Astrocyte of the spinal cord (primary cell): ENCODE data around the gene EXOC4.
"Not testable (repeated sequence)": the region's sequence is repeated elsewhere in the genome, so short reads cannot be mapped to it uniquely, and the experiment has no call there.

Experiments
- DNase-seq: peaks from one replicate; pipeline ENCODE4 v3.0.0; 2011; ENCODE audit warnings: low read depth, low spot score
- H3K4me3 ChIP-seq: 2 replicates; pipeline ENCODE4 v1.5.1; 2011; ENCODE audit warnings: low read depth, mild to moderate bottlenecking, low read length, moderate library complexity
- in situ Hi-C: cut with HindIII; loops from 2 replicates; pipeline ENCODE4 v1.10.0; 2017; ENCODE audit warnings: low sequenced_read_pairs
- TF ChIP-seq, protein P1 (sequence below): IDR thresholded peaks from 2 replicates; pipeline ENCODE4 v1.5.1; 2012; ENCODE audit warnings: low read depth, mild to moderate bottlenecking, low read length, inconsistent platforms

EXOC4 gene

DNA sequence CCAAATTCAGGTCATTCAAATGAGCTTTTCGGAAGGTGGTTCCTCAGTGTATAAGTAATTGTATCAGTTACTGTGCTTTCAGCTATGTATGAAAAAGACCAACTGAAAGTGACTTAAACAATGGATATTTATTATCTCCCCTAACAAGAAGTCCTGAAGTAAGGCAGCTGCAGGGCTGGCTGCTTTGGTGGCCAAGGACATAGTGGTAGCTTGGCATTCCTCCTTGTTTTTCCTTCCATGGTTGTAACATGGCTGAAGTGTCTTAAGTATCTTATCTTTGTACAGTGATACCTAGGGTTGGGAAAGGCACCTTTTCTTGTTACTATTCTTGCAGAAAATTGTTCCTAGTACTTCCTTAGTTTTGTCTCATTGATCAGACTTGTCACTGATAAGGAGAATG is 21.4 kb downstream of the EXOC4 start:
- no peak overlapping the region for H3K4me3 ChIP-seq
- in situ Hi-C loops = no loop called here
- no peak for DNase-seq
- TF ChIP-seq, protein P1, sequence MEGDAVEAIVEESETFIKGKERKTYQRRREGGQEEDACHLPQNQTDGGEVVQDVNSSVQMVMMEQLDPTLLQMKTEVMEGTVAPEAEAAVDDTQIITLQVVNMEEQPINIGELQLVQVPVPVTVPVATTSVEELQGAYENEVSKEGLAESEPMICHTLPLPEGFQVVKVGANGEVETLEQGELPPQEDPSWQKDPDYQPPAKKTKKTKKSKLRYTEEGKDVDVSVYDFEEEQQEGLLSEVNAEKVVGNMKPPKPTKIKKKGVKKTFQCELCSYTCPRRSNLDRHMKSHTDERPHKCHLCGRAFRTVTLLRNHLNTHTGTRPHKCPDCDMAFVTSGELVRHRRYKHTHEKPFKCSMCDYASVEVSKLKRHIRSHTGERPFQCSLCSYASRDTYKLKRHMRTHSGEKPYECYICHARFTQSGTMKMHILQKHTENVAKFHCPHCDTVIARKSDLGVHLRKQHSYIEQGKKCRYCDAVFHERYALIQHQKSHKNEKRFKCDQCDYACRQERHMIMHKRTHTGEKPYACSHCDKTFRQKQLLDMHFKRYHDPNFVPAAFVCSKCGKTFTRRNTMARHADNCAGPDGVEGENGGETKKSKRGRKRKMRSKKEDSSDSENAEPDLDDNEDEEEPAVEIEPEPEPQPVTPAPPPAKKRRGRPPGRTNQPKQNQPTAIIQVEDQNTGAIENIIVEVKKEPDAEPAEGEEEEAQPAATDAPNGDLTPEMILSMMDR = no peak

DNA sequence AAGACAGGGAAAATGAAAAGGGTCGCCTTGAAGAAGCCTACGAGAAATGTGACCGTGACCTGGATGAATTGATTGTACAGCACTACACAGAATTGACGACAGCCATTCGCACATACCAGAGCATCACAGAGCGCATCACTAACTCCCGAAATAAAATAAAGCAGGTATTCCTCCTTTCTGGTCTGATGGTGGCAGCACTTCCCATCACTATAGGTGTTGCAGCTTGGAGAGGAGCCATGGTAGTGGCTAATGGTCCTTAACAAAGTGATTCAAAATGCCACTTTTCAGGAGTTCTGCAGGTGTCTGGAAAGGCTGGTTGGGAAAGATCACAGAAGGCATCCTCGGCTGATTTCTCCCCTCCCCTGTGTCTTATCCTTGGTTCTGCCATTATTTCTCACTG is 22.1 kb downstream of the EXOC4 start:
- TF ChIP-seq, protein P1 = no peak
- DNase-seq = no peak
- H3K4me3 ChIP-seq = no peak overlapping the region
- in situ Hi-C loops = no loop called here

DNA sequence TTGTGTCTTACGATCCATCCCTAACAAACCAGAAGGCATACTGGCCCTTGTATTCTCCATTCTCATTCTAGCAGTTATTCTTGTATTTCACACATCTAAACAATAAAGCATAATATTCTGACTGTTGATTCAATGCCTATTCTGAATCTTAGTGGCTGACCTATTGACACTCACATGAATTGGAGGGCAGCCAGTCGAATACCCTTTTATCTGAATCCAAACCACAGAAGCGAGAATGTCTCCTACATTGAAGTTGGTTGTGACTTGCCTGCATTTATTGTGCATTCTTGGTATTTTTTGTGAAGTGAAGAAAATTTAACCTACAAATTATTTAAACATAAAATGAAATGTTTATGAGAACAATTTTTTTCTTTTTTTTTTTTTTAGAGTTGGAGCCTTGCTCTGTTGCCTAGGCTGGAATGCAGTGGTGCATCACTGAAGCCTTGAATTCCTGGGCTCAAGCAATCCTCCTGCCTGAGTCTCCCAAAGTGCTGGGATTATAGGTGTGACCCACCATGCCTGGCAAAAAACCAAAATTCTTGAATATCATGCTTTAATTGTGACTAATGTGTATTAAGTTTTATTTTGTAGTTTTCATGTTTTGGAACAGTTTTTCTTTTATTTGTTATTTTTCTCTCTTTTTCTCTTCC is 22.7 kb downstream of the EXOC4 start:
- no peak overlapping the region for H3K4me3 ChIP-seq
- peak; percentile 58 for DNase-seq
- in situ Hi-C loops = no loop called here
- TF ChIP-seq, protein P1 = no peak

DNA sequence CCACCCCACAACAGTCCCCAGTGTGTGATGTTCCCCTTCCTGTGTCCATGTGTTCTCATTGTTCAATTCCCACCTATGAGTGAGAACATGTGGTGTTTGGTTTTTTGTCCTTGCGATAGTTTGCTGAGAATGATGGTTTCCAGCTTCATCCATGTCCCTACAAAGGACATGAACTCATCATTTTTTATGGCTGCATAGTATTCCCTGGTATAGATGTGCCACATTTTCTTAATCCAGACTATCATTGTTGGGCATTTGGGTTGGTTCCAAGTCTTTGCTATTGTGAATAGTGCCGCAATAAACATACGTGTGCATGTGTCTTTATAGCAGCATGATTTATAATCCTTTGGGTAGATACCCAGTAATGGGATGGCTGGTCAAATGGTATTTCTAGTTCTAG is 26.1 kb downstream of the EXOC4 start:
- in situ Hi-C loops, DNase-seq, H3K4me3 ChIP-seq: not testable (repeated sequence)

DNA sequence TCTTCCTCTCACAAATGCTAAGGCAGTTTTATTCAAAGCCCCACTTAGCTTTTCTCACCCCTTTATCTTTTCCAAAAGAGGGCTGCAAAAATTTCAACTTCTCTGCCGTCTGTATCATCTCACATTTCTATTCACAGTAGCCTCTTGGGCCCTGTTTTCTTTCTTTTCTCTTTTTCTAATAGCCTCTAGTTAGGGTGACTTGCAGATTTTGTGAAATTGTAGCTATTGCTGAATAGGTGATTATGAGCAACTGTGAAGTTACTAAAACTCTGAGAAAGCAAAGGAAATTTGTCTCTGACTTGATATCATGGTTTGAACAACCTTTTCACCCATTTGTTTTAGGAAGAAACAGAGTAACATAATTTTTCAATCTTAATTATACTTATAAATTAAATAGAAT is 29.2 kb downstream of the EXOC4 start:
- in situ Hi-C loops = no loop called here
- DNase-seq = no peak
- TF ChIP-seq, protein P1 = no peak
- H3K4me3 ChIP-seq = no peak overlapping the region

DNA sequence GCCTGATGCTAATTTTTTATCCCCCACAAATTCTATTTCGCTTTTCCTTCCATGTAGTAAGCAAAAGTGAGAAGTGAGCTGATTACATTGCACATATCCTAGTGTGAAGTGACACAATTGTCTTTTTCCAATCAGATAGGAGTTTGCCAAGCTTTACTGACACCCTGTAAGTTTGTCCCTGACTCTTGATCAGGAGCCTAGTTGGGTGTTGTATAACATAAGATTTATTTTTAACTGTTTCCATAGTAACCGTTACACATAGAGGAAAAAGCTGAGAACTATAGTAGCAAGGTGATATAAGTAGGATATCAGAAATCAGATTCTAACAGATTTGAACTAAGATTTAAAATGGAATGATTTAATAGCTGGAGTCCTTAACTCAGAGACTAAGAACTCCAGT is 31.2 kb downstream of the EXOC4 start:
- TF ChIP-seq, protein P1 = no peak
- no peak for DNase-seq
- H3K4me3 ChIP-seq = no peak overlapping the region
- in situ Hi-C loops = no loop called here

DNA sequence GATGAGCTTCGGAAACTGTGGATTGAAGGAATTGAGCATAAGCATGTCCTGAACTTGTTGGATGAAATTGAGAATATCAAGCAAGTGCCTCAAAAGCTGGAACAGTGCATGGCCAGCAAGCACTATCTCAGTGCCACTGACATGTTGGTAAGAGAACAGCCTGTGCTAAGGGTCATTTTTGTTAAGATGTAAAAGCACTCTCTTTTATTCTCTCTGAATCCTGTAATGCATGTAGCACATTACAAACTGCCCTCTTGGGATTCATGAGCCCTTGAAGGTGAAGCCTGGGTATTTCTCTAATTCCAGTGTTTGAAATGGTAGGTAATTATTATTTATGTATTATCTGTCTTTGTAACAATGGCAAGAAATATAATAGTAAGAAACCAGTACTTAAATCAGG is 36.1 kb downstream of the EXOC4 start:
- no peak for DNase-seq
- in situ Hi-C loops = no loop called here
- no peak overlapping the region for H3K4me3 ChIP-seq
- TF ChIP-seq, protein P1 = no peak
